Measurements from ENCODE around the gene MINDY4B.

DNA sequence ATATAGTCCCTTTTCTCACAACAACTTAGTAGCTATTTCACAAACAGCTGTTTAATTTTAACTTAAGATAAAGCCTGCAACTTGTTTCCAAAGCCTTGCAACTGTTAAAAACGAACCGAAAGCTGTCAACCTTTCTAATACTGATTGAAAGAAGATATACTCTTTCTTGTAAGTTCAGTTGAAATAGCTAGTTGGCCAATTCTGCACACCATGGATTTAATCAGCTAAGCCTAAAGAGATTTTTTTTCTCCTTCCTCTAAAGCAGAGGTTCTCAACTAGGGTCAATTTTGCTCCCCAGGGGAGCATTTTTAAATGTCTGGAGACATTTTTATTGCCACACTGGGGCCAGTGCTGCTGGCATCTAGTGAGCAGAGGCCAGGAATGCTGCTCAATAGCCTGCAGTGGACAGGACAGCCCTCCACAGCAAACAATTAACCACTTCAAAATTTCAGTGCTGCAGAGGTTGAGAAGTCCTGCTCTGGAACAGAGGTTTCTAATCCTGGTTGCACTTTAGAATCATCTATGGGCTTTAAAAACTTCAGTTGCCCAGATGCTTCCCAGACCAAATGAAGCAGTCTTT, 26.2 kb downstream of the MINDY4B start:
- TF ChIP-seq, protein P1, sequence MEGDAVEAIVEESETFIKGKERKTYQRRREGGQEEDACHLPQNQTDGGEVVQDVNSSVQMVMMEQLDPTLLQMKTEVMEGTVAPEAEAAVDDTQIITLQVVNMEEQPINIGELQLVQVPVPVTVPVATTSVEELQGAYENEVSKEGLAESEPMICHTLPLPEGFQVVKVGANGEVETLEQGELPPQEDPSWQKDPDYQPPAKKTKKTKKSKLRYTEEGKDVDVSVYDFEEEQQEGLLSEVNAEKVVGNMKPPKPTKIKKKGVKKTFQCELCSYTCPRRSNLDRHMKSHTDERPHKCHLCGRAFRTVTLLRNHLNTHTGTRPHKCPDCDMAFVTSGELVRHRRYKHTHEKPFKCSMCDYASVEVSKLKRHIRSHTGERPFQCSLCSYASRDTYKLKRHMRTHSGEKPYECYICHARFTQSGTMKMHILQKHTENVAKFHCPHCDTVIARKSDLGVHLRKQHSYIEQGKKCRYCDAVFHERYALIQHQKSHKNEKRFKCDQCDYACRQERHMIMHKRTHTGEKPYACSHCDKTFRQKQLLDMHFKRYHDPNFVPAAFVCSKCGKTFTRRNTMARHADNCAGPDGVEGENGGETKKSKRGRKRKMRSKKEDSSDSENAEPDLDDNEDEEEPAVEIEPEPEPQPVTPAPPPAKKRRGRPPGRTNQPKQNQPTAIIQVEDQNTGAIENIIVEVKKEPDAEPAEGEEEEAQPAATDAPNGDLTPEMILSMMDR (IDR thresholded peaks at IDR 0.05): no peak
- TF ChIP-seq POLR2AphosphoS5 (IDR thresholded peaks at IDR 0.05): no peak

Data from prostate gland (tissue), 2 donors.